ENCODE measurements around the gene PDS5B.

PDS5B gene

DNA sequence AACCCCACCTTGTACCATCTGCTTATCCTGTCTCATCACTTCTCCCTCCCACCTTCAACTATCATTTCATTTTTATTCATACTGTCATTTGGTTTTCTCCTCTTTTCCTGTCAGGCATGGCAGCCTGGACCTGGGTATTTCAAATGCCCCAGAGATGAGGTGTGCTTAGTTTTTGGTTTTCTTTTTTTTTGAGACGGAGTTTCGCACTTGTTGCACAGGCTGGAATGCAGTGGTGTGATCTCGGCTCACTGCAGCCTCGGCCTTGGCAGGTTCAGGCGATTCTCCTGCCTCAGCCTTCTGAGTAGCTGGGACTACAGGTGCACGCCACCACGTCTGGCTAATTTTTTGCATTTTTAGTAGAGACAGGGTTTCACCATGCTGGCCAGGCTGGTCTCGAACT lies 5.8 kb downstream of the PDS5B start:
- DNase-seq, result no peak

DNA sequence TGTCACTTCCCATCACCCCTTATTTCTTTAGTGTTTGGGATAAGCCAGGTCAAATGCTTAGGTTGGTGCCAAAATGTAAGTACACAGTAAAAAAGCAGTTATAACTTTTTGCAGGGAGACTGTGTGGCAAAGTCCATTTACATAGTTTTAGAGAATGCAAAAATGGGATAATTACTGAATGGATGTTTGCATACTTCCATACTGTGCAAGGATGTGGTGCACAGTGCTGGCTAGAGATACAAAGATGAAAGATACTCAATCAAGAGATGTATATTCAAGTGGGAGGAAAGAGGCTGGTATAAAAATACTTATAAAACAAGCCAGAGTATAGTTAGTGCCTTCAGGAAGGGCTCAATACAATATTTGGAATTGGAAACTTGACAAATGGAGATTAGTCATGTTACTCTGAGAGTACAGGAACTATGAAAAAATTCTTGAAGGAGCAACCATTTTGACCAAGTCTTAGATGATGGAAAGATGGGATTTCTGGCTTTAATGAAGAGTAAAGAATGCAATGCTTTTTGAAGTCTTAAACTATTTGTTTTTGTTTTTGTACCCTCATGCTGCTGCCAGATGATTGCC lies 8.0 kb downstream of the PDS5B start:
- peak; percentile 5 for DNase-seq

DNA sequence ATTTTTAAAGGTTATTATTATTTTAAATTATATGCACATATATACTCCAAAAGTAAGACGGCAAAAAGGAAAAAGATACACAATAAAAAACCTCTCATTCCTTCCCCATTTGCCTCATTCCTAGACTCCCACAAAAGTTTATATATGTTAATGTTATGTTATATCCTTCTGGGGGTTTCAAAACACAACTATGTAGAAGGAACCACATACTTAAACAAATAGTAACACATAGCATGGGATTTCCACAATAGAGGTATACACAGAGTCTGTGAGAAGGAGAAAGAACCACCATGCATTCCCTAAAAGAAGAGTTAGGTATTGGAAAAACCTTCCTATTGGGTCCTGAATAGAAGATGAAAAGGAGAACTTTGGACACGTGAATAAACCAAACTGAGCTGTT lies 9.1 kb downstream of the PDS5B start:
- DNase-seq, result no peak

DNA sequence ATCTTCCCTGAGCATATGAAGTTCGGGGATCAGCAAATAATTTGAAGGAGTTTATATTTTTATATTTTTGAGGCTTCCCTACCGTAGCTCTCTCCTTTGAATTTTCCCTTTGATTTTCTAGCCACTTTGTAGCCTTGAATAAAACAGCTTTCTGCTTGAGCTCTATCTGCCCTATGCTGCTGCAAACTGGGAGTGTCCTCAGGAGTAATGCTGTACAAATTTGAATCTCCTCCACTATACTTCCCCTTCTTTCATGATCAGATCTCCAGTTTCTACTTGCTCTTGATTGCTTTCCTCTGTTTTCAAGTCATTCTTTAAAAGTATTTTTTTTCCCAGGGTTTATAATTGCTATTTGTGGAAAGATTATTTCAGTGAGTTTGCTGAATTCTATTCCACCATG lies 14.6 kb downstream of the PDS5B start:
- no peak for DNase-seq

DNA sequence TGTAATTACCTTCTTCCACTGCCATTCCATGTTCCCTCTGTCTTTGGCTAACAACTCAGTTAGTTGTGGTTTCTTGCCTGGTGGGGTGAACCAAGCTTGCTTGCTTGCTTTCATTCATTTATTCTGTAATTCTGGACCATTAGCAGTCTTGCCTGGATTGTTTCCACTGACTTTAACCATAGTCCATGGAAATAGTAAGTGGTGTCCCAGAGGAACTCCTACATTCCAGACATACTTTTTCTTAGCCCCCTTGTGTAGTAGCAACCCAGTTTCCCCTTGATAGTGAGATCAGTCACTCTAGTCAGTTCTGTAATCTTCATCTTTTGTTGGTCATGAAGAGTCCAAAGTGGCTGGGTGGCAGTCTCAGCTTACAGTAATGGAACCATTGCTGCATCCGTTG lies 23.2 kb downstream of the PDS5B start:
- no peak for DNase-seq

DNA sequence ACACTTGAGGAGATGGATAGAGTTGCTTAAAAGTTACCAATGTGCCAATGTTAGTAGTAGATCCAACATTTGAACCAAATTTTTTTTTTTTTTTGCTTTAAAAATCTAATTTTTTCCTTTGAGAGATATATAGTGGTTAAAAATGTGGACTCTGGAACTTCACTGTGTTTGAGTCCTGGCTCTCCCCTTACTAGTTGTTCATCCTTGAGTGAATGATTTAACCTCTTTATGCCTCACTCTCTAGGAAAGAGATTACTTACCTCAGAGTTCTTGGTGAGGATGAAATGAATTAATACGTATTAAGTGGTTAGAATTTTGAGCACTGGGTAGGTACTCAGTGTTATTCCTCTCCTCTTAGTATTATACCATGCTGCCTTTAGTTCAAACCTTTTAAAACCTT lies 24.3 kb downstream of the PDS5B start:
- no peak for DNase-seq

DNA sequence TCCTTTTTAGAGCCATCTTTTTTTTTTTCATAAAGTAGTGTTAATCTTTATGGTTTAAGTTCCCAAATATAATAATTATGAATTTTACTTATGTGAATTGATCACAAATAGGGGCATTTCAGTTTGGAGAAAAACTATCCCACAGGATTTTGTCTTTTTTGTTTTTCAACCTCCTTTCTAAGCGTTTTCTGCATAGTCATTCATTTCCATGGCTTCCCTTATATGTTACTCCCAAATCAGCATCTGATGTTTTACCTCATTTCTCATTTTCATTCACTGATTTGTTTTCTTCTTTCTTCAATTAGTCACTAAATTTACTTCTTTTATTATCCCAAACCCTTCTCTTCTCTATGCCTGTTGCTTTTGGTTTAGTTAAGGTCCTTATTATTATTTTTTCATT lies 24.7 kb downstream of the PDS5B start:
- no peak for DNase-seq

DNA sequence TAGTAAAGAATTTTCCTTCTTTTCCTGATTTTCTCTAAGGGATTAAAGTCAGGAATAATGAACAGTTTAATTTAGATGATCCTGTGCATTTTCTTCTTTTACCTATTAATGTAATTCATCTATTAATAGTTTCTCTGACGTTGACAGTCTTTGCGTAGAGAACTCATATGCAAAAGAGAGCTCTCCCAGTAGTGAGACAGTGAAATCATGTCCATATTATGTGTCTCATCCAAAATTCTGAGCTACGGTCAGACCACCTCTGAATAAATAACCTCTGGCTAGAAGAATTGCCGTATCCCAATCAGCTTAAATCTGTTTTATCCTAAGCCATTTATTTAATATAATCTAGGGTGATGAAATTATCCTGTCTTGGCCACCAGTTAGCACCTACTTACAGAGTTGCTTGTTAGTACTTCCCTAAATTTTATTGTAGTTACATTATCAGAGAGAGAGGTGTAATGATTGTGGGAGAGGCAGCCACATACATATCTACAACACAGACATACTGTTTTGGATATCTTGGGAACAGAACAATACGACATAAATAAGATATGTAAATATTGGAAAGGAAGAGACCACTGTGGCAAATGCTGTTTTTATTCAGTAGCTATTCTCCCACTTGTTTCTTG lies 30.7 kb downstream of the PDS5B start:
- DNase-seq, result no peak

DNA sequence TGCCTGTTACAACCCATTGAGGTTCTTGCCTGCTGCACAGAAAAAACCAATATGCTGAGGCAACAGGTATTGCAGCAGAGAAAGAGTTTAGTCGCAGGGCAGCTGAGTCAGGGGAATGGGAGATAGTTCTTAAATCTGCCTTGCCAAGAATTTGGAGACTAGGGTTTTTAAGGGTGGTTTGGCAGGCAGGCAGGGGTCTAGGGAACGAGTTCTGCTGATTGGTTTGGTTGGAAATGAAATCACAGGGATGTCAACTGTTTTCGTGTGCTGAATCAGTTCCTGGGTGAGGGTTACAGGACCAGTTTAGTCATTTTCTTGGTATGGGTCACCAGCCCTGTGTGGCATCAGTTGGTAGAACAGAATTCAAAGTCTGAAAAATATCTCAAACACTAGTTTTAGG lies 36.6 kb downstream of the PDS5B start:
- no peak for DNase-seq

DNA sequence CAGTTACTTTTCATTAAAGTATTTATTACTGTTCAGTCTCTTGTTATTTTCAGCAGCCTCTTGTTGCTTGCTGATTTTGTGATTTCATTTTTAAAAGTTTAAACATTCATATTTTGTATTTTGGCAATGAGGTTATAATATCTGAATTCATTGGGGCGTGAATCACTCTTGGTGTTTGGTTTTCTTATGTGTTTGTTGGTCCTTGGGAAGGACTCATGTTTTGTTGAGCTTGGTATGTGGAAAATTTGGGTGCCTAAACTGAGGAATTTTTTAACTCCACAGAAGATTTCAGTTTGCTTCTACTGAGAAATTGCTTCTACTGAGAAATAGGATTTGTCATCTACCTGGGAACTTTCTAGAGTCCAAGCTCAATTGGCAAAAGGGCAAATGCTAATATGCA lies 38.2 kb downstream of the PDS5B start:
- DNase-seq, result no peak

DNA sequence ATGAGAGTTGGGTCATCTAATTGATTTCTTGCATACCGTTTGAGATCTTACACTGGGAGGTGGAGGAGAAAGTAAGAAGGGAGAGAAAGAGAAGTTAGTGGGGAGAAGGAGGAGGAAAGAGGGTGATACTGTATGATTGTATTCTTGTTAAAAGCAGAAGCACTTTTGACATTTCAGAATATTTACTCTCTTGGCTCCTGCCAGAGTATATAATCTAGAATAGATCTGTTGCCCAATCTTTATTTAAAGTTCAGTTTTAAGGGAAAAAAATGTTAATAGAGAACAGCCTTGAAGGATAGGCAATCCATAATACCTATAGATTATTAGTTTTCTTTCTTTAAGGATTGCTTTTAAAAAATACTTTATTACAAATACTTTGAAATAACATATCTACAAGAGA lies 41.5 kb downstream of the PDS5B start:
- no peak for DNase-seq

DNA sequence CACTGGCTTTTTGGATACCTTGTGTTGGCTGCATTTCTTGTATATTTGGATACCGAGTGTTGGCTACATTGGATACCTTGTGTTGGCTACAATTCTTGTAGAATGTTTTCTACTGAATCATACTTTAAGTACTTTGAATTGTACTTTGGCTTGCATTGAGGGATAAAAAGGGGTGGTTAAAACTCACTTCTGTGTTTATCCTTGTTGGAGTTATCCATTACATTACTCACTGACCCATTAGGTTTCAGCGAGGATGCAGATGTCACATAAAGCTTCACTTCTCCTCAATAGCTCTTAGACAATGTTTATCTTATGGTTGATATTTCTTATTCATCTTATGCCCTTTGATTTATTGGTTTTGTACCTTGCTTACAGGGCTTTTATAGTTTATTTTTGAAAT lies 43.1 kb downstream of the PDS5B start:
- DNase-seq, result no peak

DNA sequence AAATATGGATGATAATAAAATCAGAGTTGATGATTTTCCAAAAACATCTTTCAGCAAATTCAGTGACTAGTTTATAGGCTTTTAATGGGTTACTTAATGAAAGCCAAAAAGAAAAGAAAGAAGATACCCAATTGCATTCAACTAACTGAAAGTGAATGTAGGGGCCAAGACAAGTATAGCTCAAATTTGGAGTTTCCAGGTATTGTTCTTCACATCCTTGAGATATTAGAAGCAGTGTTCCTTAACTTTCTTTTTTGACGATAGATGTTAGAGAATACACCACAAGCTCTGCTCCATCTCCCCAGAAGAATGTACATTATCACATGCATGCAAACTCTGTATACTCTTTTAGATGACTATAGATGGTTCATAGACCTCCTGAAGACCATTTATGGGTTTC lies 43.6 kb downstream of the PDS5B start:
- DNase-seq, result no peak

DNA sequence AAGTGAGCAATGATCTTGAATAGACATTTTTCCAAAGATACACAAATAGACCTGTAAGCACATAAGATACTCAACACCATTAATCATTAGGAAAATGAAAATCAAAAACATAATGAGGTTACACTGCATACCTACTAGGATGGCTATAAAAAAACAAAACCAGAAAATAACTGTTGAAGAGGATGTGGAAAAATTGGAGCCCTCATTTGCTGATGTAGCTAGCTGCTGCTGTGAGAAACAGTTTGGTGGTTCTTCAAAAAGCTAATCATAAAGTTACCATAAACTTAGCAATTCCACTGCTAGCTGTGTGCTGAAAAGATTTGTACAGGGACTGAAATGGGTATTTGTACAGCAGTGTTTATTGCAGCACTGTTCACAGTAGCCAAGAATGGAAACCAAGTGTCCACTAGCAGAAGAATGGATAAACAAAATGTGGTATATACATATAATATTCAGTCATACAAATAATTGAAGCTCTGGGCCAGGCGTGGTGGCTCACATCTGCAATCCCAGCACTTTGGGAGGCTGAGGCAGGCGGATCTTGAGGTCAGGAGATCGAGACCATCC lies 46.2 kb downstream of the PDS5B start:
- DNase-seq, result no peak

DNA sequence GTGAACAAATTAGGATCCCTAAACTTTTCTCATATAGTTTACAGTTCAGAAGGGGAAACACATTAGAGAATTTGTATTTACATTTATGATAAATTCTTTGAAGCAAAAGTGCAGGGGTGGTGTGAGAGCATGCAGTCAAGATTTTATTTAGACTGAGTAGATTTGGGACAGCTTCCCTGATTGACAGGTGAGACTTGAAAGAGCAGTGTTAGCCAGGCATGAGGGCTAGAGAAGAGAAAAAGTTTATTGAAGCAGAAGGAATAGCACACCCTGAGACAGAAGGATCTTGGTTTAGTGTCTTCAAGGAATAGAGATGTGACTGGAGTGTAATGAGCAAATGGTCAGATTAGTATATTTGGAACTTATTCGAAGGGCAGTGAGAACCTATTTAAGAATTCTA lies 50.5 kb downstream of the PDS5B start:
- DNase-seq, result no peak

DNA sequence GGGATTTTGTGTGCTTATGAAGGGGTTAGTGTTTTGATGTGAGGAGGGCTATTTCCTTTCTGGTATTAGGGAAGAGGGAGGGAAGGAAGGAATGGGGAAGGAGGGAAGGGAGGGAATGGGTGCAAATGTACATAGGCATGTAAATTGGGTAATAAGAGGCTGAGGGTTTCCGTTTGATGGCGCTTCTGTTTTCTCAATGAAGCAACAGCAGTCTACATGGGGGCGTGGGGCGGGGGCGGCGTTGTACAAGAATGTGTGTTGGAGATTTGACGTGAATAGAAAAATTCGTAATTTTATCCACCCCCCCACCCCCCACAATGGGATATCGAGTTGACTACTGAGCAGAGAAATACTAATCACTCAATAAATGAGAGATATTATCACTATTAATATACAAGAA lies 52.5 kb downstream of the PDS5B start:
- no peak for DNase-seq

DNA sequence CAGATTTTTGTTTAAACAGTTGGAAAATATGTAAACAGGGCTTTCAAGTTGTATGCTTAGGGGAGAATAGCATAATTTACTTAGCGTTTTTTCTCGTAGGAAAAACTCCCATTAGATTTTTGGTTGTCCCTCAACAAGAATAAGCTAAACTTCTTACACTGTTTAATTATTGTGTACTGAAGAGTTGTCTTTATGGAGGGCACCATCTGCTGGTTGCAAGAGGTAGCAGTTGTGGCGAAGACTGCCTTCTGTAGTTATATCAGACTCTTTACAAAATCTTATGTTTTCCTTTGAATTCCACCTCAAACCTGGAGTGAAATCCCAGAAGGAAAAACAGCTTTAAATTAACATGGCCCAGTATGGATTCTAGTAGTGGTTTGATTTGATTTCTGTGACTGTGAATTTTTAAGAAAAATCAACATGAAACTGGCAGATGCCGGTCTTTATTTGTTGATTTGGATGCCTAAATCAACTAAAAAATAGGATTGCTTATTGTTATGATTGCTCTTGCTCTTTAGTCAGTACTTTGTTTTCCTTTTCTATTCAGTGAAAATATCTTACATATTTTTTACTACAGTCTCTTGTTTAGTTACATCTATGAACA lies 53.4 kb downstream of the PDS5B start:
- DNase-seq, result no peak

DNA sequence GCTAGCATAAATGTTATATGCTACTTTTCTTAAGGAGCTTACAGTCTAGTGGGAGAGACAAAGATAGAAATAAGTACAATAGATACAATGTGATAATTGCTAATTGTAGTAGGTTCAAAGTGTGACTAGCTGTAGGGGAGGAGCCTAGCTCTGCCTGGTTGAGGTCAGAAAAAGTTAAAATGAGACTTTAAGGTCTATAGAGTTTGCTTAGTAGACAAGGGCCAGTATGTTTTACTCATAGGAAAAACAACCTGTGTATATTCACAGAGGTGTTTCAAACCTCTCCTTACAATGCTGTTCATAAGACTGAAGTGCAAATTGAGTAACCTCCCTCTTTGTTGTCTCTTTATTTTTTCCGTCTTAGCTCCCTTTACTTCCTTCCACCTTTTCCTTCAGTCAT lies 56.1 kb downstream of the PDS5B start:
- no peak for DNase-seq

DNA sequence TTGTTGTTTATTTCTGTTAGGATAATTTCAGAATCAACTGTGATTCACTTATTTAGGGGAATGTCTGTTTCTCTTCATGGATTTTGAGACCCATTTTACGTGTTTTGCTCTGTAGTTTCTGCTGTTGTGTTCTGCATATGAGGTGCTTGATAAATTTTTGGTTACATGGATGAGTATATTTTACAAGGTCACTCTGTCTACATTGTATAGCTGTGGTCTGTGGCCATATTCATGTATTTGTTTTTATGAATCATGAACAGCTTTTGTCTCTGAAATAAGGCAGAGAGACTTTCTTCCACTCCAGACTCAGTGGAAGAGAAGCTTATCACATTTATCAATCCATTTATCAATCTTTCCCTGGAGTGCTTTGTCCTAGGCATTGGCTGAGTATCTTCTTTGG lies 56.6 kb downstream of the PDS5B start:
- DNase-seq, result no peak

DNA sequence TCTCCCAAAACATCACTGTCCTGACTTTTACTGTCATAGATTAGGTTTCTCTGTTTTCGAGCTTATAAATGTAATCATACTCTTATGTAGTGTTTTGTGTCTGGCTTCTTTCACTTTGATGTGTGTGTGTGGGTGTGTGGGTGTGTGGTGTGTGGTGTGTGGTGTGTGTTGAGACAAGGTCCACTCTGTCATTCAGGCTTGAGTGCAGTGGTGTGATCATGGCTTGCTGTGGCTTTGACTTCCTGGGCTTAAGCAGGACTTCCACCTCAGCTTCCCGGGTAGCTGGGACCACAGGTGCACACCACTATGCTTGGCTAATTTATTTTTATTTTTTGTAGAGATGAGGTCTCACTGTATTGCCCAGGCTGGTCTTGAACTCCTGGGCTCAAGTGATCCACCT lies 59.6 kb downstream of the PDS5B start:
- no peak for DNase-seq

DNA sequence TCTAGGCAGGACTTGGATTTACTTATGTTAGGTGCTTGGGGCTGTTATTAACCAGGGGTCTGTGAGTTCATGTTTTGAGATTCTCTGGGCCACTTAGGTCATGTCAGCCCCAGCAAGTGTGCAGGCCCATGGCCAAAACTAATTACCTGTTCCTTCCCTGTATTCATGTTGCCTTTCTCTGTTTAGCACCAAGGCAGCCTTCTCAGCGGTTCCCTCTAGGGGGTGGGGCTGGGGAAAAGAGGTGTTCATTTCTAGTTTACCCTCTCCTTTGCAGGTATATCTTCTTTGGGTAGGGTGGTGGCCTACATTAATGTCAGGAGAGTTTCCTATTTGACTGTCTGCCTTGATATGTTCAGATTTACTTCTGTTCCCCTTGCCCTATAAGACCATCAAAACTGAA lies 61.7 kb downstream of the PDS5B start:
- no peak for DNase-seq

DNA sequence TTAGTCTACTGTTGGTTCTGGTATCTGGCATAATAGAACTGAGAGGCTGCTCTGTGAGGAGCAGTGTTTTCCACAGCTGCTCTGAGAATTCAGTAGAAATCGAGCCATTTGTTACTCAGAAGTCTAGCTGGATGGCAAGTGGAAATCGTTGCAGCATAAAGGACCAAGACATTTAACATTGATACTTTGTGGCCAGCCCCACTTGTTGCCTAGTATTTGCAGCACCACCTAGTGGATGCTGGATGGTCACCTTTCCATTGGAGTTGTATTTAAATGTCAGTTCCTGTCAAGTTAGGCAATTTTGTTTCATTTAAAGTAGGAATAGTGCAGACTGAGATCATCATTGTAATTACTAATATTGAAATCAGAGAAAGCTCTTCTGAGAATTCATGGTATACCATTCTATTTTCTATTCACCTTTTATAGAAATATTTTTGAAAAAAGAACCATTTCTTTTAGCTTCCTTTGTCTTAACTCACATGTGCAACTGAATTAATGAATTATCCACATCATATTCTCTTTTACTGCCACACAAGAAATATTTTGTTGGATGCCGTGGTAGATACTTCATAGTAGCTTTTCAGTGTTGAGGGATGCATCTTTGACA lies 64.6 kb downstream of the PDS5B start:
- peak; percentile 3 for DNase-seq

DNA sequence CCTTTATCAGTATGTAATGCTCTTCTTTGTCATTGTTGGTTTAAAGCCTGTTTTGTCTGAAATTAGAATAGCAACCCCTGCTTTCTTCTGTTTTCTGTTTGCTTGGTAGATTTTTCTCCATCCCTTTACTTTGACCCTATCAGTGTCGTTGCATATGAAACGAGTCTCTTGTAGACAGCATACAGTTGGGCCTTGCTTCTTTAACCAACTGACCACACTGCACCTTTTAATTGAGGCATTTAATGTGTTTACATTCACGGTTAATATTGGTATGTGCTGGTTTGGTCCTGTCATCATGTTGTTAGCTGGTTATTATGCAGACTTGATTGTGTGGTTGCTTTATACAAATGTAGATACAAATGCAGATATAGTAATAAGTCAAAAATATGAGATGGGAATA lies 71.1 kb downstream of the PDS5B start:
- DNase-seq, result no peak

DNA sequence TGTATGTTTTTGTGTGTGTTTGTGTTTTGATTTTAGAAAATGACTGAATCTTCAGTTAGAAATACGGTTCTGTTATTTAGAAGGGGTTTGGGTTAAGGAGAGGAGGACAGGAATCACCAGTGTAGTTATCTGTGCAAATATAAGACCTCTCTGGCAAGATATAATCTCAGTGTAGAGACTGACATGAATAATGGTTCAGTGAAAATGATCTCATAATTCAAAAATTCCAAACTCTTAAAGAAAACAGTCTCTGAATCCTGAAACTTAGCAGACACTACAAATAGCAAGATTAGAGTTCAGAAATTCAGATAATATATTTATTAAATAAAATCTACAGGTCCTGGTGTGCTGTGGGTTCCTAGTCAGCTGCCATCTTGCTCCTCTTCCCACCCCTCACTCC lies 73.5 kb downstream of the PDS5B start:
- peak; percentile 26 for DNase-seq
